Measurements from ENCODE around the gene KPNA5.
"Not testable (repeated sequence)": the region's sequence is repeated elsewhere in the genome, so short reads cannot be mapped to it uniquely, and the experiment has no call there.

Gene KPNA5

DNA sequence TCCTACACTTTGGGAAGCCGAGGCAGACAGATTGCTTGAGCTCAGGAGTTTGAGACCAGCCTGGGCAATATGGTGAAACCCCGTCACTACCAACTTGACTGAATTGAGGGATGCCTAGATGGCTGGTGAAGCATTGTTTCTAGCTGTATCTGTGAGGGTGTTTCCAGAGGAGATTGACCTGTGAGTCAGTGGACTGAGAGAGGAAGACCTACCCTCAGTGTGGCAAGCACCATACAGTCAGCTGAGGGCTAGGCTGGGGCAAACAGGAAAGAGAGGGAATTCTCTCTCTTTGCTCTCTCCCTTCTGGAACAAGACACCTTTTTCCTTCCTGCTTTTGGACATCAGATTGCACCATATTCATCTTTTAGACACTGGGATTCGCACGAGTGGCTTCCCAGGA, 8.7 kb upstream of the KPNA5 start:
- TF ChIP-seq CTCF (conservative IDR thresholded peaks at IDR 0.05; ENCODE audit: control insufficient read depth, insufficient read depth, low read depth, low read length): no peak
- no peak for DNase-seq (ENCODE audit: low read depth)
- H3K4me3 ChIP-seq (ENCODE audit: control insufficient read depth, low read depth, low read length): no peak overlapping the region

DNA sequence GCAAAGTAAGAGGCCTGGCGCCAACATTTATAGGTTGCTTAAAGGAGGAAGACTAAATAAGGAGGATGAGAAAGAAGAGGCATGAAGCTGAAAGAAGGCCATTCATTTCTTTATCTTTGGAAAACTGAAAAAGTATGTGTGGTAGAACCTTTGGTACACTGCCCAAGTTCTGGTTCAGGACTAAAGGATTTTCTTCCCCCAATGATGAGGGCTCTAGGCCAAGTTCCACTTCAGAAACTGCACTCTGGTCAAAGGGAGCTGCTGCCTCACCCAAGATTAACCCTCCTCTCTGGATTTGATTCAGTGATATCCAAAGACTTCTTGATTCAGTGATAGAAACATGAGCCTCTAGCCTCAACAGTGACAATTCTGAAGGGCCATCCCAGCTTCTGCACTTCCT, 5.0 kb upstream of the KPNA5 start:
- no peak for TF ChIP-seq CTCF (conservative IDR thresholded peaks at IDR 0.05; ENCODE audit: control insufficient read depth, insufficient read depth, low read depth, low read length)
- DNase-seq (ENCODE audit: low read depth): no peak
- no peak overlapping the region for H3K4me3 ChIP-seq (ENCODE audit: control insufficient read depth, low read depth, low read length)

DNA sequence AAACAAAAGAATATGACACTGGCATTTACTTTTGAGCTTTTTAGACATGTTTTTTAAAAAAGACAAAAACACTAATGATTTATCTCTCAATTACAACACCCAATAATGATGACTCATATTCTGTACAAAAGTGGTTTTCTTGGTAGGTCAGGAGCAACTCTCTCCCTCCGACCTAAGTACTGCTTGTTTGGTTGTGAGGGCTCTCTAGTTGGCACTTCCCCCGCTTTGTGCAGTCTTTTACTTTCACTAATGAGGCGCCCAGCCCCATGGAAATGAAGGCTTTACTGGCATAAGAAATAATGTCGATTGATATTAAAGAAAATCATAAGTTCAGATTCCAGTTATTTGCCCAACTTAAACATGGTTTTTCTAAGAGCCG, 1.3 kb downstream of the KPNA5 start:
- peak overlapping the region; percentile 96 for H3K4me3 ChIP-seq (ENCODE audit: control insufficient read depth, low read depth, low read length)
- no peak for TF ChIP-seq CTCF (conservative IDR thresholded peaks at IDR 0.05; ENCODE audit: control insufficient read depth, insufficient read depth, low read depth, low read length)
- DNase-seq (ENCODE audit: low read depth): peak; percentile 82

GRCh38 chr6:116685437-116685993, 4.5 kb downstream of the KPNA5 start:
- no peak overlapping the region for H3K4me3 ChIP-seq (ENCODE audit: control insufficient read depth, low read depth, low read length)
- TF ChIP-seq CTCF (conservative IDR thresholded peaks at IDR 0.05; ENCODE audit: control insufficient read depth, insufficient read depth, low read depth, low read length): no peak
- peak; percentile 10 for DNase-seq (ENCODE audit: low read depth)

DNA sequence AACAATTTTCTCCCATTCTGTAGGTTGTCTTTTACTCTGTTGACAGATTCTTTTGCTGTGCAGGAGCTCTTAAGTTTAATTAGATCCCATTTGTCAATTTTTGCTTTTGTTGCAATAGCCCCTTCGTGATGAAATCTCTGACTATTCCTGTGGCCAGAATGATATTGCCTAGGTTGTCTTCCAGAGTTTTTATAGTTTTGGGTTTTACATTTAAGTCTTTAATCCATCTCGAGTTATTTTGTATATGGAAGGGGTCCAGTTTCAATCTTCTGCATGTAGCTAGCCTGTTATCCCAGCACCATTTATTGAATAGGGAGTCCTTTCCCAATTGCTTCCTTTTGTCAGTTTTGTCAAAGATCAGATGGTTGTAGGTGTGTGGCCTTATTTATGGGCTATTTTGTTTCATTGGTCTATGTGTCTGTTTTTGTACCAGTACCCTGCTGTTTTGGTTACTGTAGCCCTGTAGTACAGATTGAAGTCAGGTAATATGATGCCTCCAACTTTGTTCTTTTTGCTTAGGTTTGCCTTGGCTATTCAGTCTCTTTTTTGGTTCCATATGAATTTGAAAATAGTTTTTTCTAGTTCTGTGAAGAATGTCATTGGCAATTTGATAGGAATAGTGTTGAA, 5.6 kb downstream of the KPNA5 start:
- H3K4me3 ChIP-seq (ENCODE audit: control insufficient read depth, low read depth, low read length); DNase-seq (ENCODE audit: low read depth): not testable (repeated sequence)

GRCh38 chr6:116691154-116691553, 10.1 kb downstream of the KPNA5 start:
- TF ChIP-seq CTCF (conservative IDR thresholded peaks at IDR 0.05; ENCODE audit: control insufficient read depth, insufficient read depth, low read depth, low read length): no peak
- no peak overlapping the region for H3K4me3 ChIP-seq (ENCODE audit: control insufficient read depth, low read depth, low read length)
- DNase-seq (ENCODE audit: low read depth): no peak

DNA sequence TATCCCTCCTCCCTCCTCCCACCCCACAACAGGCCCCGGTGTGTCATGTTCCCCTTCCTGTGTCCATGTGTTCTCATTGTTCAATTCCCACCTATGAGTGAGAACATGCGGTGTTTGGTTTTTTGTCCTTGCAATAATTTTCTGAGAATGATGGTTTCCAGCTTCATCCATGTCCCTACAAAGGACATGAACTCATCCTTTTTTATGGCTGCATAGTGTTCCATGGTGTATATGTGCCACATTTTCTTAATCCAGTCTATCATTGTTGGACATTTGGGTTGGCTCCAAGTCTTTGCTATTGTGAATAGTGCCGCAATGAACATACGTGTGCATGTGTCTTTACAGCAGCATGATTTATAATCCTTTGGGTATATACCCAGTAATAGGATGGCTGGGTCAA, 11.9 kb downstream of the KPNA5 start:
- DNase-seq (ENCODE audit: low read depth); H3K4me3 ChIP-seq (ENCODE audit: control insufficient read depth, low read depth, low read length): not testable (repeated sequence)

GRCh38 chr6:116693275-116693674, 12.3 kb downstream of the KPNA5 start:
- not testable (repeated sequence) for H3K4me3 ChIP-seq (ENCODE audit: control insufficient read depth, low read depth, low read length); DNase-seq (ENCODE audit: low read depth)
